Liver (tissue), 9 donors: ENCODE results near the gene LTBP2. TPM values are rescaled to one million over a fixed set of nuclear protein-coding genes. Genes with fewer than 3 reads are reported as not detected.

ENCODE experiments used
- DNase-seq: peaks from one replicate; pipeline ENCODE4 v3.0.0-alpha.2; 2017; ENCODE audit warnings: low spot score
- H3K27ac ChIP-seq, 2 donors: one replicate each; pipeline ENCODE4 v1.7.0; 2013; ENCODE audit warnings: inconsistent platforms in 2 of 2, low read length in 2 of 2, control low read depth in 1 of 2, low read depth in 1 of 2, mild to moderate bottlenecking in 1 of 2
- H3K27me3 ChIP-seq, 4 donors: one replicate each; pipeline versions ENCODE4 v1.6.1 to v1.7.0; 2013; ENCODE audit warnings: low read length in 3 of 4, inconsistent platforms in 1 of 4, mild to moderate bottlenecking in 1 of 4, moderate library complexity in 1 of 4; ENCODE audit not compliant: control insufficient read depth in 4 of 4, insufficient read depth in 4 of 4
- H3K36me3 ChIP-seq, 4 donors: one replicate each; pipeline versions ENCODE4 v1.6.1 to v1.7.0; 2013; ENCODE audit warnings: low read length in 3 of 4, mild to moderate bottlenecking in 3 of 4, low read depth in 1 of 4, moderate library complexity in 1 of 4; ENCODE audit not compliant: control insufficient read depth in 4 of 4, insufficient read depth in 3 of 4
- H3K4me1 ChIP-seq, 4 donors: one replicate each; pipeline versions ENCODE4 v1.6.1 to v1.7.0; 2013; ENCODE audit warnings: low read length in 3 of 4, mild to moderate bottlenecking in 3 of 4, moderate library complexity in 1 of 4; ENCODE audit not compliant: control insufficient read depth in 4 of 4, insufficient read depth in 4 of 4
- H3K4me3 ChIP-seq, 3 donors: one replicate each; pipeline versions ENCODE4 v1.6.1 to v1.7.0; 2013; ENCODE audit warnings: low read length in 3 of 3, control low read depth in 1 of 3, low read depth in 1 of 3, mild to moderate bottlenecking in 1 of 3
- H3K9ac ChIP-seq, 2 donors: one replicate each; pipeline ENCODE4 v1.7.0; 2013; ENCODE audit warnings: low read length in 2 of 2, mild to moderate bottlenecking in 2 of 2, moderate library complexity in 2 of 2, control low read depth in 1 of 2, low read depth in 1 of 2
- H3K9me3 ChIP-seq, 4 donors: one replicate each; pipeline versions ENCODE4 v1.6.1 to v1.7.0; 2013; ENCODE audit warnings: low read length in 3 of 4; ENCODE audit not compliant: control insufficient read depth in 4 of 4
- EGR1 ChIP-seq, 2 donors: IDR thresholded peaks; 2 replicates each; pipeline ENCODE4 v1.6.1; 2016 to 2018; ENCODE audit warnings: antibody characterized with exemption in 2 of 2, low read depth in 2 of 2
- FOXA1 ChIP-seq: IDR thresholded peaks from 2 replicates; pipeline ENCODE4 v1.6.1; 2016; ENCODE audit warnings: antibody characterized with exemption
- FOXA2 ChIP-seq: IDR thresholded peaks from 2 replicates; pipeline ENCODE4 v1.6.1; 2016; ENCODE audit warnings: antibody characterized with exemption
- GABPA ChIP-seq, 2 donors: IDR thresholded peaks in 1 of 2; conservative IDR thresholded peaks in 1 of 2; 2 replicates each; pipeline ENCODE4 v1.6.1; 2016; ENCODE audit warnings: antibody characterized with exemption in 2 of 2, mild to moderate bottlenecking in 1 of 2, moderate library complexity in 1 of 2
- HNF4A ChIP-seq, 2 donors: conservative IDR thresholded peaks; 2 replicates each; pipeline ENCODE4 v1.6.1; 2016; ENCODE audit warnings: antibody characterized with exemption in 2 of 2, mild to moderate bottlenecking in 2 of 2
- HNF4G ChIP-seq: IDR thresholded peaks from 2 replicates; pipeline ENCODE4 v1.6.1; 2016; ENCODE audit warnings: antibody characterized with exemption
- JUND ChIP-seq, 2 donors: IDR thresholded peaks; 2 replicates each; pipeline ENCODE4 v1.6.1; 2016; ENCODE audit warnings: antibody characterized with exemption in 2 of 2
- MAX ChIP-seq: IDR thresholded peaks from 2 replicates; pipeline ENCODE4 v1.6.1; 2016; ENCODE audit warnings: antibody characterized with exemption
- NR2F2 ChIP-seq: IDR thresholded peaks from 2 replicates; pipeline ENCODE4 v1.6.1; 2016; ENCODE audit warnings: antibody characterized with exemption
- RAD21 ChIP-seq, 2 donors: IDR thresholded peaks; 2 replicates each; pipeline ENCODE4 v1.6.1; 2016; ENCODE audit warnings: antibody characterized with exemption in 2 of 2, mild to moderate bottlenecking in 2 of 2
- RXRA ChIP-seq, 2 donors: IDR thresholded peaks; 2 replicates each; pipeline ENCODE4 v1.6.1; 2017 to 2018; ENCODE audit warnings: antibody characterized with exemption in 2 of 2, mild to moderate bottlenecking in 1 of 2
- SP1 ChIP-seq: IDR thresholded peaks from 2 replicates; pipeline ENCODE4 v1.6.1; 2018; ENCODE audit warnings: antibody characterized with exemption, mild to moderate bottlenecking
- TAF1 ChIP-seq: conservative IDR thresholded peaks from 2 replicates; pipeline ENCODE4 v1.6.1; 2016; ENCODE audit warnings: antibody characterized with exemption, mild to moderate bottlenecking
- YY1 ChIP-seq: IDR thresholded peaks from 2 replicates; pipeline ENCODE4 v1.6.1; 2016; ENCODE audit warnings: antibody characterized with exemption, mild to moderate bottlenecking
- ZBTB33 ChIP-seq: IDR thresholded peaks from 2 replicates; pipeline ENCODE4 v1.6.1; 2016; ENCODE audit warnings: antibody characterized with exemption
- WGBS: extraction: QIAGEN DNeasy Blood & Tissue Kit; methylation state at CpG from one replicate; pipeline ENCODE4 v1.1.7; 2013; 5-methylcytosine and 5-hydroxymethylcytosine counted together
- polyA plus RNA-seq, 2 donors: library from polyadenylated mRNA; stranded (reverse) in 1 of 2; unstranded in 1 of 2; fragments of 200-250 nt in 1 of 2; fragments of >200 nt in 1 of 2; fragmentation: Nextera tagmentation in 1 of 2; extraction: Ambion mirVana in 1 of 2; gene quantifications; one replicate each; pipeline versions ENCODE4 v1.2.1 to v1.2.3, GENCODE V29; 2013 to 2015
- total RNA-seq, 2 donors: library from RNA; depleted of rRNA; stranded (reverse); fragments of >200 nt; gene quantifications; one replicate each; pipeline ENCODE4 v1.2.3, GENCODE V29; 2014
- TF ChIP-seq, protein P1 (sequence below): IDR thresholded peaks from 2 replicates; pipeline ENCODE4 v1.6.1; 2016; ENCODE audit warnings: antibody characterized with exemption
- TF ChIP-seq, protein P2 (sequence below): IDR thresholded peaks from 2 replicates; pipeline ENCODE4 v1.6.1; 2016; ENCODE audit warnings: antibody characterized with exemption, mild to moderate bottlenecking
- TF ChIP-seq, protein P3 (sequence below): fragments of 150-350 bp; IDR thresholded peaks from 2 replicates; pipeline ENCODE4 v1.5.1; 2017; ENCODE audit warnings: improper control_type of control experiment, low read depth, low read length; ENCODE audit not compliant: missing input control
- donor health status: healthy.
- donor health status: healthy.
- donor health status: healthy.
- donor health status: healthy.
- donor health status: healthy.

Gene LTBP2
- total and polyA plus RNA-seq, 4 donors = 0.24 to 1.3 (median 0.89) TPM

DNA sequence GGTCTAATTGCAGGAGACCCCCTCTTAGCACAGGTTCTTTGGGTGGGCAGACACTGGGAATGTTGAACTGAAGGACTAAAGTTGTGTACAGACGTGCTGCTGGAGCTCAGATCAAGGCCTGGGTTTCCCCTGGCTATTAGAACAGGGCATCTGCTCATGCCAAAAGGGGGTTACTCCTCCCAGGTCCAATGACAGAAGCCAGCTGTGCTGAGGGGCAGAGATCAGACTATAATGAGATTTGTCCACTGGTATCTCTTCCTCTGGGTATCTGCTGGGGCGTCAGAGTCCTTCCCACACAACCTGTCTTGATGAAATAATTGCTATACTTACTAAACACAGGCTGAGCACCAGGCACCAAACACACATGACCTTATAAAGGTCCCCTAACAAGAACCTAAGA lies 42.6 kb downstream of the LTBP2 start:
- no peak for TF ChIP-seq ZBTB33
- no peak for TF ChIP-seq RAD21 (IDR thresholded peaks at IDR 0.05)
- TF ChIP-seq FOXA1 = no peak
- no peak for TF ChIP-seq YY1
- TF ChIP-seq, protein P1, sequence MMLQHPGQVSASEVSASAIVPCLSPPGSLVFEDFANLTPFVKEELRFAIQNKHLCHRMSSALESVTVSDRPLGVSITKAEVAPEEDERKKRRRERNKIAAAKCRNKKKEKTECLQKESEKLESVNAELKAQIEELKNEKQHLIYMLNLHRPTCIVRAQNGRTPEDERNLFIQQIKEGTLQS = no peak
- TF ChIP-seq MAX = no peak
- TF ChIP-seq TAF1 = no peak
- no peak for TF ChIP-seq GABPA (IDR thresholded peaks at IDR 0.05 in 1 of 2, conservative IDR thresholded peaks at IDR 0.05 in 1 of 2)
- TF ChIP-seq HNF4A (conservative IDR thresholded peaks at IDR 0.05) = no peak
- no peak for TF ChIP-seq EGR1 (IDR thresholded peaks at IDR 0.05; ENCODE audit: low read depth in 2 of 2)
- TF ChIP-seq HNF4G = no peak
- no peak for TF ChIP-seq NR2F2
- TF ChIP-seq FOXA2 = no peak
- TF ChIP-seq, protein P2, sequence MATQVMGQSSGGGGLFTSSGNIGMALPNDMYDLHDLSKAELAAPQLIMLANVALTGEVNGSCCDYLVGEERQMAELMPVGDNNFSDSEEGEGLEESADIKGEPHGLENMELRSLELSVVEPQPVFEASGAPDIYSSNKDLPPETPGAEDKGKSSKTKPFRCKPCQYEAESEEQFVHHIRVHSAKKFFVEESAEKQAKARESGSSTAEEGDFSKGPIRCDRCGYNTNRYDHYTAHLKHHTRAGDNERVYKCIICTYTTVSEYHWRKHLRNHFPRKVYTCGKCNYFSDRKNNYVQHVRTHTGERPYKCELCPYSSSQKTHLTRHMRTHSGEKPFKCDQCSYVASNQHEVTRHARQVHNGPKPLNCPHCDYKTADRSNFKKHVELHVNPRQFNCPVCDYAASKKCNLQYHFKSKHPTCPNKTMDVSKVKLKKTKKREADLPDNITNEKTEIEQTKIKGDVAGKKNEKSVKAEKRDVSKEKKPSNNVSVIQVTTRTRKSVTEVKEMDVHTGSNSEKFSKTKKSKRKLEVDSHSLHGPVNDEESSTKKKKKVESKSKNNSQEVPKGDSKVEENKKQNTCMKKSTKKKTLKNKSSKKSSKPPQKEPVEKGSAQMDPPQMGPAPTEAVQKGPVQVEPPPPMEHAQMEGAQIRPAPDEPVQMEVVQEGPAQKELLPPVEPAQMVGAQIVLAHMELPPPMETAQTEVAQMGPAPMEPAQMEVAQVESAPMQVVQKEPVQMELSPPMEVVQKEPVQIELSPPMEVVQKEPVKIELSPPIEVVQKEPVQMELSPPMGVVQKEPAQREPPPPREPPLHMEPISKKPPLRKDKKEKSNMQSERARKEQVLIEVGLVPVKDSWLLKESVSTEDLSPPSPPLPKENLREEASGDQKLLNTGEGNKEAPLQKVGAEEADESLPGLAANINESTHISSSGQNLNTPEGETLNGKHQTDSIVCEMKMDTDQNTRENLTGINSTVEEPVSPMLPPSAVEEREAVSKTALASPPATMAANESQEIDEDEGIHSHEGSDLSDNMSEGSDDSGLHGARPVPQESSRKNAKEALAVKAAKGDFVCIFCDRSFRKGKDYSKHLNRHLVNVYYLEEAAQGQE = no peak
- no peak for TF ChIP-seq JUND (IDR thresholded peaks at IDR 0.05)
- H3K27ac ChIP-seq = no peak overlapping the region
- no peak overlapping the region for H3K9ac ChIP-seq
- H3K9me3 ChIP-seq = no peaks in the 10 kb centered on the region
- 83% methylated on average over 2 of the region's 2 CpGs for WGBS
- DNase-seq = no peak
- no peaks in the 10 kb centered on the region for H3K36me3 ChIP-seq
- H3K4me3 ChIP-seq = no peak overlapping the region
- no peaks in the 10 kb centered on the region for H3K27me3 ChIP-seq
- no peaks in the 10 kb centered on the region for H3K4me1 ChIP-seq

DNA sequence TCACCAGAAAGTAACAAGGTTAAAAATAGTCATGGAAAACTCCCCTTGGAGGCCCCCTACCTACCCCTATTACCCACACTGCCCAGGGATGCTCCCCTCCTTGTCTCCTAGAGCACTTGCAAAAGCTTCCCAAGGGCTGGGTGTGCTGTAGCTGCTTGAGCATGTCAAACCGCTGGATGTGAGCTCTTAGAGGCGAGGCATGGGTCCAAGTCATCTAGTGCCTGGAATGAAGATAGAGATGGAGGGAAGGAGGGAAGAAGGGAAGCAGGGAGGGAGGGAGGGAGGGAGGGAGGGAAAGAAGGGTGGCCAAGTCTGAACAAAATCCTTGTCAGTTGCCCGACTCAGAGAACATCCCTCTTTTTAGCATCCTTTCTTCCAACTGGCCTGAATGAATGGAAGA lies 43.1 kb downstream of the LTBP2 start:
- DNase-seq = no peak
- Histone ChIP-seq H3K4me3 (no peak overlapping the region), H3K36me3 (no peaks in the 10 kb centered on the region), H3K4me1 (no peaks in the 10 kb centered on the region), H3K27ac (no peak overlapping the region), H3K27me3 (no peaks in the 10 kb centered on the region), H3K9ac (no peak overlapping the region), H3K9me3 (no peaks in the 10 kb centered on the region)
- WGBS = 85% methylated on average over 3 of the region's 3 CpGs
- no peak for TF ChIP-seq TAF1
- TF ChIP-seq, protein P3, sequence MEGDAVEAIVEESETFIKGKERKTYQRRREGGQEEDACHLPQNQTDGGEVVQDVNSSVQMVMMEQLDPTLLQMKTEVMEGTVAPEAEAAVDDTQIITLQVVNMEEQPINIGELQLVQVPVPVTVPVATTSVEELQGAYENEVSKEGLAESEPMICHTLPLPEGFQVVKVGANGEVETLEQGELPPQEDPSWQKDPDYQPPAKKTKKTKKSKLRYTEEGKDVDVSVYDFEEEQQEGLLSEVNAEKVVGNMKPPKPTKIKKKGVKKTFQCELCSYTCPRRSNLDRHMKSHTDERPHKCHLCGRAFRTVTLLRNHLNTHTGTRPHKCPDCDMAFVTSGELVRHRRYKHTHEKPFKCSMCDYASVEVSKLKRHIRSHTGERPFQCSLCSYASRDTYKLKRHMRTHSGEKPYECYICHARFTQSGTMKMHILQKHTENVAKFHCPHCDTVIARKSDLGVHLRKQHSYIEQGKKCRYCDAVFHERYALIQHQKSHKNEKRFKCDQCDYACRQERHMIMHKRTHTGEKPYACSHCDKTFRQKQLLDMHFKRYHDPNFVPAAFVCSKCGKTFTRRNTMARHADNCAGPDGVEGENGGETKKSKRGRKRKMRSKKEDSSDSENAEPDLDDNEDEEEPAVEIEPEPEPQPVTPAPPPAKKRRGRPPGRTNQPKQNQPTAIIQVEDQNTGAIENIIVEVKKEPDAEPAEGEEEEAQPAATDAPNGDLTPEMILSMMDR = no peak
- TF ChIP-seq MAX = no peak
- no peak for TF ChIP-seq HNF4G
- TF ChIP-seq SP1 = no peak
- no peak for TF ChIP-seq NR2F2
- TF ChIP-seq FOXA1 = no peak
- TF ChIP-seq GABPA (IDR thresholded peaks at IDR 0.05 in 1 of 2, conservative IDR thresholded peaks at IDR 0.05 in 1 of 2) = no peak
- TF ChIP-seq JUND (IDR thresholded peaks at IDR 0.05) = no peak
- TF ChIP-seq ZBTB33 = no peak
- no peak for TF ChIP-seq HNF4A (conservative IDR thresholded peaks at IDR 0.05)
- TF ChIP-seq YY1 = no peak
- TF ChIP-seq RXRA (IDR thresholded peaks at IDR 0.05) = no peak
